LNCaP clone FGC (cell line): Measurements from ENCODE around the gene CDYL.
"Not testable (repeated sequence)": the region's sequence is repeated elsewhere in the genome, so short reads cannot be mapped to it uniquely, and the experiment has no call there.

Source experiments
- DNase-seq: peaks from one replicate; pipeline ENCODE4 v3.0.0-alpha.2; 2011; ENCODE audit warnings: low read depth
- H3K4me3 ChIP-seq: 2 replicates; pipeline ENCODE4 v1.5.1; 2011; ENCODE audit warnings: mild to moderate bottlenecking, low read depth, low read length, control low read depth
- CTCF ChIP-seq: IDR thresholded peaks from 2 replicates; pipeline ENCODE4 v1.5.1; 2012; ENCODE audit warnings: mild to moderate bottlenecking; ENCODE audit not compliant: control insufficient read depth, insufficient read depth; ENCODE audit errors: extremely low read depth

Gene CDYL

DNA sequence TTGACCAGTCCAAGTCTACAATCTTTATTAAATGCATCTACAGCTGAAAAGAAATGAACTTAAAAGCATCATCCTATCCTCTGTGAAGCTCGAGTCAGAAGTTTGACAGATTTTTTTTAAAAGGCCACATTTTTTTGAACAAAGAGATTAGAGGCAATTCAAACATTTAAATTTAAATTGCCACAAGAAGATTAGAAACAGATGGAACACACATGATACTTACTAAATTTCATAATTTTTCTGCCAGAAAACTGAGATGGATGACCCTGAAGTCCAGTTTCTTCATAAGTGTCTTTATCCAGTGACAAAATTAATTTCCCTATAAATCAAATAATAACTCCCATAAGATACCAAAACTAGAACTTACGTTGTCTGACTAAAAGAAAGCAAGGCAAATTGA is 223.4 kb downstream of the CDYL start:
- no peak for TF ChIP-seq CTCF
- no peak overlapping the region for H3K4me3 ChIP-seq
- DNase-seq, result no peak

GRCh38 chr6:5003604-5004372 is 227.6 kb downstream of the CDYL start, which contains the start of gene RPP40:
Gene RPP40, minus strand, starts transcription at chr6:5004037. Its CDS starts 35 bp downstream, at chr6:5004002.
- peak; percentile 85 for DNase-seq
- peak within 1 kb of the TSS; percentile 66 for H3K4me3 ChIP-seq
- TF ChIP-seq CTCF, result peak; percentile 89

DNA sequence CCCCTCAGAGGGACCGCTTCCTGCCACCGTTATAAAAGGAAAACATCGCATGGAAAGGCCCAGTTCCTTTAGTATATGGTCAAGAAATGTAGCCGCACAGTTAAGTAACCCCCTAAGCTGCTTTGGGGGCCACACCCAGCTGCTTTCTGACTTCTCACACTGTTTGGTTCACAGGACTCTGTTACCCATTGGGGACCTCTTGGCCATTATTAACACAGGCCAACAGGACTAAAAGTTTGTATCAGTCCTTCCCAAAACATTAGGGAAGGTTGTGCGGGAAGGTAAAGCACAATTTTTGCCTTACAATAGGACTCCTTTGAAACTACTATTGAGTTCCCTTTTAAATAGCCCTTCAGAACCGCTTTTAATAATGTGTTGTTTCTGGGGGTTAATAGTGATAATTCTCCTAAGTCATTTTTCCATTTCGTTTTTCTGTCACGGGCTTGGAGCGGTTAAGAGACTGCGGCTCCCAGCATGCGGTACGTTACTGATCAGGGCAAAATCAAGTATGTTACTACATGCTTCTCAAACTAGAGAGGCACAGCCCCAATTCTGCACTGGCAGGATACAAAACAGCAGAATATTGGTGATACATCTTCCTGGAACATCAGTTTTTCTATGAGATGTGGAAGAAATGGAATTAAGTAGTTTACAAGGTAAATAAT is 228.3 kb downstream of the CDYL start:
- peak overlapping the region; percentile 66 for H3K4me3 ChIP-seq
- TF ChIP-seq CTCF, result no peak
- DNase-seq, result no peak

DNA sequence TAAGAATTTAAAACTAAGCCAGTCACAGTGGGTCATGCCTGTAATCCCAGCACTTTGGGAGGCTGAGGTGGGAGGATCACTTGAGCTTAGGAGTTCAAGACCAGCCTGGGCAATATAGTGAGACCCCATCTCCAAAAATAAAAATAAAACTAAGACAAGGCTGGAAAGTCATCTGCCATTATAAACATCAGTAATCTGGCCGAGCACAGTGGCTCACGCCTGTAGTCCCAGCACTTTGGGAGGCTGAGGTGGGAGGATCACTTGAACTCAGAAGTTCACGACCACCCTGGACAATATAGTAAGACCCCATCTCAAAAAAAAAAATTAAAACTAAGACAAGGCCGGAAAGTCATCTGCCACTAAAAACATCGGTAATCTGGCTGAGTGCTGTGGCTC is 228.8 kb downstream of the CDYL start:
- H3K4me3 ChIP-seq, DNase-seq: not testable (repeated sequence)
